GM19025 (cell line): Measurements from ENCODE around the gene INPP4B.
A peak's percentile ranks its signal among the peaks of the same experiment; 100 is the strongest.

Source experiments
- ATAC-seq: cut with Tn5 transposase; IDR thresholded peaks from one replicate; pipeline ENCODE4 v1.9.1; 2021; ENCODE audit warnings: mild to moderate bottlenecking, low read depth, moderate library complexity; ENCODE audit not compliant: unreplicated experiment

INPP4B gene

DNA sequence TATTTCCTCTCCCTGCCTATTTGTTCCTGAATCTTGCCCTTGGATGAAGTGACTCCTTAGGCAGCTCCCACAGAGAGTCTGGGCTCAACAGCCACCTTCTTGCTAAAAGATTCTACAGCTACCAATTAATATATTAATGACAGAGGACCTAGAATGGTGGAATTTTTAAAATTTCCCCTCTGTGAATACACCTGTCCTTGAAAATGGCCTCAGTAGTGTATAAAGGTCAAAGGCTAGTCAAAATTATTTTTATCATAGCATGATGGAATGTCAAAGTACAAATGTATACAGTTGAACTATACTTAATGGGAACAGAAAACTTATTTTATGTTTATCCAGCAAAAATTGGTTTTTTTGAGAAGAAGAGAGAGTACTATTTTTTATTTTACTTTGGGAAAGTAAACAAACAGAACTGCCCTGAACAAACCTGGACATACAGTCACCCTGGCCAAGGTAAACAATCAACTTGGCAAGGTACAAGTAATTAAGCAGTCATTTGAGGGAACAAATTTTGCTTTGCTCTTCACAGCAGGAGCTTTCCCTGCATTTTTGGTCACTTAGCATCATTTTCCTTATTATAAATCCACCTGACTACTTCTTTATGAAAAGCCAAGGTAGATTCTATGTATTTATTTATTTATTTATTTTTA lies 250.8 kb downstream of the INPP4B start:
- ATAC-seq, result no peak

DNA sequence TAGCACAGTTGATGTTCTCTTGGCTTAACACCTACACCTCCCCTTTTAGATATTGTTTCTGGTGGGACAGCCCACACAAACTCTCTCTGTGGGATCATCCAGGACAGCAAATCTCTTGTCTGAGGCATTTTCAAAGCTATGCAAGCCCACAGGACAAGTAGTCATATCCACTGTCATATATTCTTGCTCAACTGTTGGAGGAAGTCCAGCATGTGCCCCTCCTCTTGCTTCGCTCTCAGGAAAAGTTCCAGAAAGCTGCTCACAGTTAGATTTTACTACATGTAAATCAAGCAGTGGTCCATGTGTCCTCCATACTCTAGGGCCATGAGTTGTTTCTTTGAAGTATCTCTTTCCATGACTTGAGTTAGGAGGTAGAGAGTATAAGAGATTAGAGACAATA lies 260.7 kb downstream of the INPP4B start:
- no peak for ATAC-seq

DNA sequence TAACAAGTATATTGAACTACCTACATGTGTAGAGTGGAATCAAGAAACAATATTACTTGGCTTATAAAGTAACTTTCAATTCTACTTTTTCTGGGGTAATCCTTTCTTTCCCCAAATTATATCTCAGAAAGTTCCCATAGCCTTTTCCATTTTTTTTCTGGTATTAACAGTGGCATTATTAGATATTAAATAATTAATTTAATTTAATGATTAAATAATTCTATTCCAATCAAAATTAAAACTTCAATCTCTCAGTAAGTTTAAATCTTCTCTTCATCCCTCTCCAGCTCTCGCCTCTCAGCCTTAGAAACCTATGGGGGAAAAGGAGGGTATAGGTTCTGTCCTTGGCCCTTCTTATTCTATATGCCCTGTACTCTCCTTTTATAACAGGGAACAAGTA lies 262.4 kb downstream of the INPP4B start:
- no peak for ATAC-seq

DNA sequence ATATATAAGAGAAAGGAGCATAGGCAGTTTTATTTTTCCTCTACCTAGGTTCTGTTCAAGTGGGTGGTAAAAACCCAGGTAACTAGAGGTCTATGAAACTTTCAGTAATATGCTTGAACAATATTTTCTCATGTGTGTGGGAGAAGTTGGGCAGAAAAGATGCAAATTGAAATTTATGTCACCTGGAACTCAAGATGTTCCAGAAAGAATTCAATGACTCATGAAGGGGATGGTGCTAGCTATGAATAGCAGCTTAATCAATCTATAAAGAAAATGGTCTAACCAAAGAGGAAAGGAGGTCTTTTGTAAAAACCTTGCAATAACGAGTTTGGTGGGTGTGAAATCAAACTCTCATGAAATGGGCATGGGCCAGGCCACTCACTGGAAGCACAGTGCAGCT lies 263.8 kb downstream of the INPP4B start:
- ATAC-seq, result no peak

DNA sequence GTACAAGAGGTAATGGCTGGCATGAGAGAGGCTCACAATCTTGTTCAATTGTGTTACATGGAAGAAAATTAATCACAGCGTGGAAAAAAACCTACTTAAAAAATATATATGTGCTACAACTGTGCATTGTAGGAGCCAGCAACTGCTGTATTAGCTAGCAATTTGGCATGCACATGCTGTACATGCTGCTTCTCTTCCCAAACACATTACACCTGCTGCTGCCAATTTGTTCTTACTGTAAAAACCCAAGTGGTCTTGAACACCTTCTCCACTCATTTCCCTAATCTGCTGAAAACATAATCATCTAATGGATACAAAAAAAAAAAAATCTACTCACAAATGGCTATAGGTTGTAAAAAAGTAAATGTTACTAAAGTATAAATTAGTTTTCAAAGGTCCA lies 264.2 kb downstream of the INPP4B start:
- ATAC-seq, result no peak

DNA sequence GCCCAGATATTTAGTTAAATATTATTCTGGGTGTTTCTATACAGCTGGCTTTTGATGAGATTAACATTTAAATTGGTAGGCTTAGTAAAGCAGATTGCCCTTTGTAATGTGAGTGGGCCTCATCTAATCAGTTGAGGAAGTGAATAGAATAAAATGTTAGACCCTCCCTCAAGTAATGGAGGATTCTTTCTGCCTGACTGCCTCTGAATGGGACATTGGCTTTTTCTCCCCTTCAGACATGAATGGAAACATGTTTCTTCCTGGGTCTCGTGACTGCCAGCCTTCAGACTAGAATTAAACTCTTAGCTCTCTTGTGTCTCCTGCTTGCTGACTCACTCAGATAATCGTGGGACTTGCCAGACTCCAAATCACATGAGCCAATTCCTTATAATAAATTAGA lies 266.7 kb downstream of the INPP4B start:
- no peak for ATAC-seq

DNA sequence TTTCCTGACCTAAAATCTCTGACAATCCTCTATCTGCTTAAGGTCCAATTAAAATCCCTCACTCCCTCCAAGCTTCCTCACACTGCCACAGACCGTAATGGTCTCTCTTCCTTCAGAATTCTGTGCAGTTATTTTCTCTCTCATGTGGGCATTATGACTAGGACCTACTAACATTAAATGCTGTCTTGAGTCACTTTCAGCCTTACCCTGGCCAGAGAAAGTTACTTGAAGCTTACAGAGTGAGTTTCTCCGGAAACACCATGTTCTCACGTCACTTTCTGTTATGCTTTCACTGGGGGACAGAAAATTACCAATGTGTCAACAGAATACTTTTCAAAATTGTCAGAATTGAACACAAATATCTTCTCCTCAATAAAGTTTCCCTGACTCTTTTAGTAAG lies 271.8 kb downstream of the INPP4B start:
- peak; percentile 72 for ATAC-seq

DNA sequence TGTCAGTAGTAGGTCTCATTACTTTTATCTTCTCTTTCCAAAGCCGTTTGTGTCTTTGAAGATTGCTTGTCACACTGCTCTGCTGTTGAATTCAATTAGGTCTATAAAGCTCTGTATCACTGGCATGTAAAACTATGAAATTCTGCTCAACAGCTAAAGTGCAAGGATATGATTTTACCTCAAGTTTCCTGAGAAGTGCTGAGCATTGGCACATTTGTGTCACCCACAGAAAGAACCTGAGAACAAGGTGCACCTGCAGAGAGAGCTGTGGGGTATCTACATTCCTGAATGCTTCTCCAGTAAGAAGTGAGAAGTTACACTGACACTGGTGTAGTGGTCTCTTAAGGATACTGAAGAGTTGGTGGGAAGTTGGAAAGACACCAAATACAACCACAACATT lies 274.0 kb downstream of the INPP4B start:
- ATAC-seq, result no peak

DNA sequence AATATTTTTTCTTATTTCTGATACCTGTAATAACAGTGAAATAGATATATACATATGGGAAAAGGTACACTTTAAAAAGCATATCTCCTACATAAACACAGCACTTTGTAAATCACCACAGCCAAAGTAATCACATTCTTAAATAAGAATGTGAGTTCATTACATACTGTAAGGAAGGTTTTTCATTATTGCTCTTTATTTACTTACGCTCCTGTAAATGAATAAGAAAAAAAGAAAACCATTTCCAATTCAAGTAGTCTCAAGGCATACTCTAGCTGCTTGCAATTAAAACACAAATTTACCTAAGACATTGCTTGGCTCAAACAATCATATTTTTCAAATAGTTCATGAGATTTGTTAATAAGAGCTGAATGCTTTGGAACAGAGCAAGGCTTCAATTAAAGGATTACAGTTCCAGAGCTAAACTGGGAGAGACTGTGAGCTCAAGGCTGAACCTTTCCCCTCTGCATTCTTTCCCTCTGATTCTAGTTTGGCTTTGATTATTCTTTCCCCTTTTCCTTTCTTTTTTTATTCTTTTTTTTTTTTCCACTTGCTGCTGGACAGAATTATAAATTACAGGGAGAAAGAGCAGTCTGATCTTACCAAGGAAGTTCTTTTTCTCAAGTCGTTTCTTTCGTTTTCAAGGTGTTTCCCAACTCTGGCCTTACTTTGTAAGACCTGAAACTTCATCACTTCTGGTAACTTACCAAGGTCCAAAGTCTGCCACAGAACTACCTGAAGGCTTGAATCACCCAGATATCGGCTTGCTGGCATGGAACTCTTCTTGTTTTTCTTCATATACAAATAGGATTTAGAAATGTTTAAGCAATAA lies 278.3 kb downstream of the INPP4B start:
- peak; percentile 71 for ATAC-seq

DNA sequence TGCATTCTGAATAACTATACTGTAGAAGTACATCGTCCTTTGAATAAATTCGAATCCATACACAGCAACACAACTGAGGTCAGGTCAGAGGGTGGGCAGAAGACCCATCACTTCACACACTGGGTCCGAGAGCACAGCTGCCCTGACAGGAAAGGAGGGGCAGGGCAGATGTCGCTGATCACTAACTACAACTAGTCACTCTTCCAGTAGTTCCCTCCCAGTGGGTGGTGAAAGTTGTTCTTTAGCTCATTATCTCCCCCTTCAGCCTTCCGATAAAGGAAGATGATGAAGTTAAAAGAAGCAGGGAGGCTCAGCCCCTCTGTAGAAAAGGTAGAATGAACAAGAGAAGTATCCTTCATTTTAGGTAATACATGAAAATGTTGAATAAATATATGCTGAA lies 278.9 kb downstream of the INPP4B start:
- peak; percentile 49 for ATAC-seq

DNA sequence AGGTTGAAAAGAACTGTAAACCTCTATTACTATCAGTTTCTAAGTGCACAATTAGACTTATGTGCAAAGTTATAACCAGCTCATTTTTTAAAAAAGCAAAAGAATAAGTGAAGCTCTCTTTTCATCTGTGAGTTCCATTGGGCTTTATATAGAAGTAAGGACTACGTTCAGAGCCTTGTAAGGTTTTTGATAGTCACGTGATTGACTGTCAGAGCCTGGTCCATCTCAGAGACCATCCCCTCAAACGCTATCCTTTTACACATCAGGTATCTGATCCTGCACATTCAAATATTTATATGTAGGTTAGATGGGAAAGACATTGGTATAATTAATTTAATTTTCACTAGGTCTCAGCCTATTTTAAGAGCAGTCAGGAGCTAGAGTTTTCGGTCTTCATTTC lies 279.3 kb downstream of the INPP4B start:
- ATAC-seq, result no peak

DNA sequence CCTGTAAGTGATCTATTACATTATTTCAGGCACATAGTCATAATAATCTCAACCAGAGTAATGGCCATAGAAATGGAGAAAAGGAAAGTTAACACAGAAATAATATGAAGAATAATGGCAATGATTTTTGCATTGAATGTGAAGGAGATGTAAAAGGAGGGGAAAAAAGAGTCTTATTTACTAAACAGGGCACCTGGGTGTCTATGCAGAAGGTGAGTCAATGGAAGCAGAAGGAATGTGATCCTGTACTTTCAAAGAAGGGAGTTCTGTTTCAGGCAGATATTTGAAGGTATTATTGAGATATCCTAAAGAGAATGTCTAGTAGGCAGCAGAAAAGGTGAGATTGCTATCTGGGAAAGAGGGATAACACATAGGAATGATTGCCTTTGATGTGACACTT lies 279.9 kb downstream of the INPP4B start:
- ATAC-seq, result no peak

DNA sequence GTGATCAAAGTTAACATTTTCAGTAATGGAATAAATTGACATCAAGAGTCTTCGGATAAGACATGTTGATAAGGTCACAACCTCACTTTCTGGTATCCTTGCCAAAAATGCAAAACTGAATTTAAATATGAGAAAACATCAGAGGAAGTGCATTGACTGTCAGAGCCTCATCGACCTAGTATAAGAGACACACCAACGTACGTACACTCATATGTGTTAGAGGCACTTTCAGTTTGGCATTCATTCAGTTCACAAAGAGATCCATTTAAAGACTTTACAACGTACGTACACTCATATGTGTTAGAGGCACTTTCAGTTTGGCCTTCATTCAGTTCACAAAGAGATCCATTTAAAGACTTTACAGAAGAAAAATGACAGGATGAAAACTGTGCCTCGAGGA lies 280.3 kb downstream of the INPP4B start:
- no peak for ATAC-seq

DNA sequence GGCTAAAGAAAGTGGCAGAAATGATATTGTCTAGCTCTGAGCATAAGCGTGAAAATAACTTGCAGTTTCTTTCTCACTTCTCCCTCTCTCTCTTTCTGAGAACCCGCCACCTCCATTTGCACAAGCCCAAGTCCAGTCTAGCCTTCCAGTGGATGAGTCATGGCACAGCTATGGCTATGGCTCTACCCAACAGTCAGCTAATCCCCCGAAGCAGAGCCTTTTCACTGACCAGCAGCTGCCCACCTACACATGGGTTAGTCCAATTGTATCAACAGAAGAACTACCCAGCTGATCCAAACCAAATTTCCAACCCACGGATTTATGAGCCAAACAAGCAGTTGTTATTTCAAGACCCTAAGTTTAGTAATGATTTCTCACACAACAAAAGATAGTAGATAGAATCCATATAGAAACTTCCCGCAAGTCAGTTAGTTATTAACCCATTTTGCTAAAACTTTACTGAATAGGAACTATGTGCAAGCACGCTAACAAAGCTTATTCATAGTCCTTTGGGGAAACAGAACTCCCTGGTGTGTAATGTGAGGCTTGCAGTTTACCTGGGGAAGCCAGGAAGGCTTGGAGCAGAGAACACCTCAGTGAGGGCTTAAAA lies 282.3 kb downstream of the INPP4B start:
- ATAC-seq, result no peak

DNA sequence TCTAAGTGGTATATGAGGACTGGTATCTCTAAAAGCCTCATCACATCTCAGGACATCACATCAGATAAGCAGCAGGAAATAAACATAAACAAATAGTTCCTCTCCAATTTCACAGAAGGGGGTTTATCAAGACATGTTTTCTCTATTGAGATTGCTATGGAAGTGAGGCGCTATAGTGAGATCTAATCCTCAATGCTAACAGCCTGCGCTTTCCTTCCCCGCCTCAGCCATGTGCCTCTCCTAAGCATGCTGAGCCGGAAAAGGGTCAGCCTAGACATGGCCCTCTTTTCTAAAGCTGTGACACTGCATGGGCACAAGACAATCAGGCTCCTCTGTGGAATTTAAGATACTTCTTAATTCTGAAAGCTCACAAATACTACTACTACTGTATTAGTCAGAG lies 286.1 kb downstream of the INPP4B start:
- no peak for ATAC-seq

DNA sequence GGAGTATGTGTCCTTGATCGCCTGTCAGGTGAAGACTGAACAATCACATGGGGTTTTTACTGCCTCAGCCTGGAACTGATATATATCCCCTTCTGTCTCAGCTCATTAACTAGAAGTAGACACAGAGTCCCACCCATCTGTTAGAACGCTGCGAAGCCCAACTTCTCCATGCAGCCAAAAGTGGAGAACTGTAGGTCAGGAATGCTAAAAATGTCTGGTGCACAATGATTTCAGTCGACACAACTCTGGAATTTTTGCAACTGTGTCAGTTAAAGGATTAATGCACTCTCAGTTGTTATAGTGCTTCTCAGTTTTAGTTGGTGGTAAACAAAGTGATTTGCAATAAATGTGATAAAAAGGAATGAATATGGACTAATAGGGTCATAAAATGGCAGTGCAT lies 287.2 kb downstream of the INPP4B start:
- ATAC-seq, result no peak

DNA sequence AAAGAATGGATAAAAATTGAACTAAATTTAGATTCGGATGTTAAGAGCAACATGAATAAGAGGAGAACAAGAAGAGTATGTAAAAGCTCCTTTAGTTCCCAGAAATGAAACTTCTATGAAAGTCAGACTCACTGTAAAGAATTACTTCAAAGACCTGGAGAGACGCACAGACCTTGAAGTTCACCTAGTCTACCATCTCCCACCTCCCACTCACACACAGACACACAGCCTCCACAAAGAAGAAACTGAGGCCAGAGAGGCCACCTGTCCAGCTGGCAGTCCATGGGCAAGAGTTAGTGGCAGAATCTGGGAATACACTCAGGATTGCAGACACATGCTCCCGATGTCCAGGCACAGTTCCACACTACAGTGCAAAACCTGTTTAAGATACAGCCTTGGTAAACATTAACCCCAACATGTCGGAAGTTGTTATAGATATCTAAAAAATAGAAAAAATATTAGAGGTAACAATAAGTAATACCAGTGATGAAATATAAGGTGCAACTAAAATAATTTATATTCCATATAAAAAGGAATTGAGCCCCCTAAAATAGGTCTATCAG lies 288.8 kb downstream of the INPP4B start:
- no peak for ATAC-seq

DNA sequence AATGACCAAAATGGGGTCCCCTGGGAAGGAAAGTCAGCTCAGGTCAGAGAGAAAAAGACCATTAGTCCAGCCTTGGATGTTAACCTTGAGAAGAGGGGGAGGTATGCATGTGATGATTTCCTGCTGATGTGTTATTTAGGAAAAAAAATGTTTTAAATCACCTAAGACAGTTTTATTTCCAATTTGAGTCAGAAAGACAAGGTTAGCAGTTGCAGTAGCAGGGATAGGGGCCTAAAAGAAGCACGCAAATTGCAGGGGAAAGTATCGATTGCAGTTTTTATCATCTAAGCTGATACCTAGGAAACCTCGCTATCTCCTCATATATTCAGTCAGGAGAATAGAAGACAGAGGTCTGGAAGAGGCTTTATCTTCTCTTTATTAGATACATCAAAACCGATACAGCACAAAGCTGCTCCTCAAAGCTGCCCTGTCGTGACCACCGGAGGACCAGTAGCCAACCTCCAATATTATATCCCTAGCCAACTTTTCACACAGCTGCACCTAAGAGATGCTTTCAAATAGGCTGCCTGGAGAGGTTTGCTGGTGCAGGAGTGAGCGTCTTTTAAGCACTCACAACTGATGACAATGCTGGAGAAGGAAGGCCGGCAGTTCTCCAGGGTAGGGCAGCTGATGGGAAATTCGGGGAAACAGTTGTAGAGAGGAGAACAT lies 289.4 kb downstream of the INPP4B start:
- ATAC-seq, result no peak

DNA sequence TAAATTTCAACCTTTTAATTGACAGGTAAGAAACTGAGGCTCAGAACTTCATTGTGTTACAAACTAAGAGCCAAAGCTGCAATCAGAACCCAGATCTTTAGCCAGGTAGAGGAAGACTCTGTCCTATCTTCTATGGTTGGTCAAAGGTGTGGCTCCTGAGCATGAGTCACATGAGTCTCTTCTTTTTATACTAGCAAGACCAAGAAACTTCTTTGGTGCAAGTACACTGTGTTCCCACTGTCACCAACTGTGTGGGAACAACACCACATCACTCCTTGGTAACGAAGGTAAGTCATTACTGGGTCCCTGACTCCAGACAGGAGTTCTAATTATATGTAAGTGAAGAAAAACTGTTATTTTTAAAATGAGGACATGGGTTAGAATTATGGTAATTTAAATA lies 290.1 kb downstream of the INPP4B start:
- no peak for ATAC-seq

DNA sequence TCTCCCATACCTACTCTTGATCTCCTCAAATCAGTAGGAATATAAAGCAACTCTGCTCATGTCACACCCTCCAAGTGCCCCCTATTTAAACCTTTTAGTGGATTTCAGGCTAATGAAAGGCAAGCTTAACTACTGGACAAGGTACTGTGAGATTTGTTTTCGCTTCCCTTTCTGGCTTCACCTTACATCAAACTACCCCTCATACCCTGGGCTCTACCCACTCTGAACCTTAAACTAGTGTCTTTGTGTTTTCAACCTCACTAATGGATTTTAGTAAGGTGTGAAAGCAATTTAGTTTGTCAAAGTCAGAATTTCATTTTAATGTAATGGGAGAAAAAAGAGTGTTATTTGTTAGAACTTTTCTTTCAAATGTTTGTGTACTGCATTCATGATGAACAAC lies 291.7 kb downstream of the INPP4B start:
- ATAC-seq, result no peak
